HepG2 (cell line): ENCODE data around the gene CASS4. TPM values are rescaled to one million over a fixed set of nuclear protein-coding genes. Genes with fewer than 3 reads are reported as not detected.

Experiments
- CAMTA2 ChIP-seq: sonication (generic); formaldehyde crosslinking; IDR thresholded peaks from 2 replicates; pipeline ENCODE4 v1.4.0; 2020; ENCODE audit warnings: mild to moderate bottlenecking, missing genetic modification reagents, borderline replicate concordance
- CREM ChIP-seq, 2 experiments: sonication (generic) in 1 of 2; formaldehyde crosslinking in 1 of 2; IDR thresholded peaks; 2 replicates each; pipeline versions ENCODE4 v1.4.0 to v1.6.1; 2016 to 2020; ENCODE audit warnings: antibody characterized with exemption in 1 of 2, mild to moderate bottlenecking in 1 of 2, missing genetic modification reagents in 1 of 2
- DNMT3B ChIP-seq: conservative IDR thresholded peaks from 2 replicates; pipeline ENCODE4 v1.6.1; 2016; ENCODE audit warnings: missing biosample characterization, control low read depth
- FOXO1 ChIP-seq: sonication (generic); formaldehyde crosslinking; IDR thresholded peaks from 2 replicates; pipeline ENCODE4 v1.4.0; 2020; ENCODE audit warnings: missing genetic modification reagents
- HIVEP1 ChIP-seq: sonication (generic); formaldehyde crosslinking; IDR thresholded peaks from 2 replicates; pipeline ENCODE4 v1.4.0; 2020; ENCODE audit warnings: mild to moderate bottlenecking, missing genetic modification reagents
- MLXIP ChIP-seq: sonication (generic); formaldehyde crosslinking; IDR thresholded peaks from 2 replicates; pipeline ENCODE4 v1.9.0; 2021; ENCODE audit warnings: missing genetic modification reagents, borderline replicate concordance
- MTA1 ChIP-seq: sonication (generic); formaldehyde crosslinking; IDR thresholded peaks from 2 replicates; pipeline ENCODE4 v1.4.0; 2020; ENCODE audit warnings: missing genetic modification reagents, mild to moderate bottlenecking, borderline replicate concordance
- MXI1 ChIP-seq: IDR thresholded peaks from 3 replicates; pipeline ENCODE4 v1.6.1; 2012; ENCODE audit warnings: low read depth, low read length, inconsistent platforms, borderline replicate concordance
- NCOA5 ChIP-seq: sonication (generic); formaldehyde crosslinking; IDR thresholded peaks from 2 replicates; pipeline ENCODE4 v1.4.0; 2020; ENCODE audit warnings: missing genetic modification reagents
- NR2C2 ChIP-seq: sonication (generic); formaldehyde crosslinking; IDR thresholded peaks from 2 replicates; pipeline ENCODE4 v1.4.0; 2020; ENCODE audit warnings: missing genetic modification reagents, mild to moderate bottlenecking, moderate library complexity, borderline replicate concordance
- PPARG ChIP-seq: conservative IDR thresholded peaks from 2 replicates; pipeline ENCODE4 v1.6.1; 2016; ENCODE audit warnings: missing biosample characterization, missing genetic modification reagents
- STAT6 ChIP-seq: sonication (generic); formaldehyde crosslinking; IDR thresholded peaks from 2 replicates; pipeline ENCODE4 v1.4.0; 2020; ENCODE audit warnings: missing genetic modification reagents, mild to moderate bottlenecking, borderline replicate concordance
- ZBTB42 ChIP-seq: sonication (generic); formaldehyde crosslinking; IDR thresholded peaks from 2 replicates; pipeline ENCODE4 v1.5.0; 2020; ENCODE audit warnings: mild to moderate bottlenecking, missing genetic modification reagents
- ZBTB8A ChIP-seq: sonication (generic); formaldehyde crosslinking; IDR thresholded peaks from 2 replicates; pipeline ENCODE4 v1.4.0; 2020; ENCODE audit warnings: mild to moderate bottlenecking, low read depth, missing genetic modification reagents, borderline replicate concordance
- ZNF260 ChIP-seq: sonication (generic); formaldehyde crosslinking; IDR thresholded peaks from 2 replicates; pipeline ENCODE4 v1.4.0; 2020; ENCODE audit warnings: missing genetic modification reagents, low read depth, mild to moderate bottlenecking, borderline replicate concordance
- ZNF431 ChIP-seq: sonication (generic); formaldehyde crosslinking; IDR thresholded peaks from 2 replicates; pipeline ENCODE4 v1.9.0; 2022; ENCODE audit warnings: missing genetic modification reagents, low read depth, mild to moderate bottlenecking, borderline replicate concordance
- ZNF530 ChIP-seq: sonication (generic); formaldehyde crosslinking; IDR thresholded peaks from 2 replicates; pipeline ENCODE4 v1.5.0; 2020; ENCODE audit warnings: low read depth, mild to moderate bottlenecking, missing genetic modification reagents
- ZNF644 ChIP-seq: IDR thresholded peaks from 2 replicates; pipeline ENCODE4 v1.6.1; 2016; ENCODE audit warnings: low read depth
- ZNF670 ChIP-seq: sonication (generic); formaldehyde crosslinking; IDR thresholded peaks from 2 replicates; pipeline ENCODE4 v1.8.0; 2022; ENCODE audit warnings: mild to moderate bottlenecking, missing genetic modification reagents, borderline replicate concordance
- ZNF709 ChIP-seq: sonication (generic); formaldehyde crosslinking; IDR thresholded peaks from 2 replicates; pipeline ENCODE4 v1.5.0; 2020; ENCODE audit warnings: mild to moderate bottlenecking, missing genetic modification reagents
- ZZZ3 ChIP-seq: sonication (generic); formaldehyde crosslinking; IDR thresholded peaks from 2 replicates; pipeline ENCODE4 v1.4.0; 2020; ENCODE audit warnings: missing genetic modification reagents, mild to moderate bottlenecking, borderline replicate concordance
- polyA plus RNA-seq, 8 experiments: library from polyadenylated mRNA; depleted of rRNA in 3 of 8; stranded (reverse) in 7 of 8; unstranded in 1 of 8; fragments of >200 nt; fragmentation: Illumina TruSeq in 4 of 8; extraction: Trizol in 4 of 8; gene quantifications; 2 replicates each; pipeline versions ENCODE4 v1.2.1 to v1.2.3, GENCODE V29; 2011 to 2016; ENCODE audit warnings: low read depth in 4 of 8, missing spikeins in 1 of 8, mixed read lengths in 1 of 8; ENCODE audit not compliant: insufficient read depth in 1 of 8
- total RNA-seq, 5 experiments: library from RNA; depleted of rRNA; stranded (reverse); fragments of >200 nt; fragmentation: Illumina TruSeq; extraction: Trizol; gene quantifications; 2 replicates each; pipeline ENCODE4 v1.2.3, GENCODE V29; 2016; ENCODE audit warnings: low read depth in 1 of 5
- TF ChIP-seq, protein P1 (sequence below): sonication (generic); formaldehyde crosslinking; IDR thresholded peaks from 2 replicates; pipeline ENCODE4 v1.5.0; 2020; ENCODE audit warnings: missing genetic modification reagents
- TF ChIP-seq, protein P2 (sequence below): sonication (generic); formaldehyde crosslinking; IDR thresholded peaks from 2 replicates; pipeline ENCODE4 v1.4.0; 2020; ENCODE audit warnings: missing genetic modification reagents

CASS4 gene
- total and polyA plus RNA-seq, 2 of the 13 experiments (the other 11 are each of a cell fraction or from before 2014, with no cell fraction given) = 0.17 to 0.49 TPM

DNA sequence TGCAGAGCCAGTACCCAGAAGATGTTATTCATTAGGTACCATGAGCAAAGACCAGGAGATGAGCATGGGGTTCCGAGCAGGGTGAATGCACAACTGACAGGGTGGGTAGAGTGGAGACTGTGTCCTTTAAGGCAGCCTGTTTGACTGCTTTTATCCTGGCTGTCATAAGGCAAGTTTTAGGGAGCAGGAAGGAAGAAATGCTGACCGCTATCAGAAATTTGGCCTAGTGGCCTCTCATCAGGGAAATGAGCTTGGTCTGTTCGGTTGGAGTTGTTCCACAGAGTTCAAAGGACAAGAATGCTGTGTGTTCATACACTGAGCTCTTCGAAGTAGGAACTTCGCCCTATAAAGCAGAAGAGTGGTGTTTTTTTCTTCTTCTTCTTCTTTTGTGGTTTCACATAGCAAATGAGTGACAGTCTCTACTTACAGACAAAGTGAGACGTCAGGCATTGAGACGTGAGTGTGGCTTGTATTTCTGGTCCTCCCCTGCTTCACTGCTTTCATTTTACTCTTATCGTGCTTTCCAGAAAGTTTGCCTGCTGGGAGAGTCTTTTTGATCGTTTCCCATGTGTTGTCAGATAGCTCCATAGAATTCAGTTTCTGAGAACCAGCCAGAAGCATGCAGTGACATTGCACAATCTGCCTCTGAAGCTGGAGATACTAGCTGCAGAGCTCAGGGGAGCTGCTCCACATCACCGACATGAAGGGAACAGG lies at the start of gene CASS4 (continued):
- TF ChIP-seq CREM (IDR thresholded peaks at IDR 0.05) (no peak), CREM (CRISPR knock-in tag; IDR thresholded peaks at IDR 0.05) (no peak), ZZZ3 (0 out of 2 replicates have a peak, but pooled peaks have one; percentile 40), ZNF709 (CRISPR knock-in tag) (no peak), MTA1 (CRISPR knock-in tag) (0 out of 2 replicates have a peak, but pooled peaks have one; percentile 42), ZNF530 (CRISPR knock-in tag) (no peak), ZBTB8A (CRISPR knock-in tag) (no peak), ZBTB42 (CRISPR knock-in tag) (no peak), ZNF260 (CRISPR knock-in tag) (no peak), PPARG (CRISPR knock-in tag) (0 out of 2 replicates have a peak, but pooled peaks have one; percentile 50), DNMT3B (CRISPR knock-in tag) (no peak), FOXO1 (no peak), MXI1 (peak; percentile 68; the same call in 2 of the 3 replicates), MLXIP (no peak), NCOA5 (no peak), STAT6 (CRISPR knock-in tag) (no peak), ZNF670 (CRISPR knock-in tag) (no peak; the same call in 1 of the 2 replicates), ZNF644 (CRISPR knock-in tag) (0 out of 2 replicates have a peak, but pooled peaks have one; percentile 7), NR2C2 (CRISPR knock-in tag) (0 out of 2 replicates have a peak, but pooled peaks have one; percentile 28), ZNF431 (no peak), HIVEP1 (CRISPR knock-in tag) (no peak), CAMTA2 (CRISPR knock-in tag) (no peak)
- TF ChIP-seq, protein P1, sequence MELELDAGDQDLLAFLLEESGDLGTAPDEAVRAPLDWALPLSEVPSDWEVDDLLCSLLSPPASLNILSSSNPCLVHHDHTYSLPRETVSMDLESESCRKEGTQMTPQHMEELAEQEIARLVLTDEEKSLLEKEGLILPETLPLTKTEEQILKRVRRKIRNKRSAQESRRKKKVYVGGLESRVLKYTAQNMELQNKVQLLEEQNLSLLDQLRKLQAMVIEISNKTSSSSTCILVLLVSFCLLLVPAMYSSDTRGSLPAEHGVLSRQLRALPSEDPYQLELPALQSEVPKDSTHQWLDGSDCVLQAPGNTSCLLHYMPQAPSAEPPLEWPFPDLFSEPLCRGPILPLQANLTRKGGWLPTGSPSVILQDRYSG (CRISPR knock-in tag) = no peak
- TF ChIP-seq, protein P2, sequence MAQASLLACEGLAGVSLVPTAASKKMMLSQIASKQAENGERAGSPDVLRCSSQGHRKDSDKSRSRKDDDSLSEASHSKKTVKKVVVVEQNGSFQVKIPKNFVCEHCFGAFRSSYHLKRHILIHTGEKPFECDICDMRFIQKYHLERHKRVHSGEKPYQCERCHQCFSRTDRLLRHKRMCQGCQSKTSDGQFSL (CRISPR knock-in tag) = no peak
